ENCODE data around the gene UBTD2. TPM values are rescaled to one million over a fixed set of nuclear protein-coding genes. Genes with fewer than 3 reads are reported as not detected.

Gene UBTD2
- total RNA-seq, 4 donors from 2014 or later = 6.0 to 11.4 (median 9.8) TPM

DNA sequence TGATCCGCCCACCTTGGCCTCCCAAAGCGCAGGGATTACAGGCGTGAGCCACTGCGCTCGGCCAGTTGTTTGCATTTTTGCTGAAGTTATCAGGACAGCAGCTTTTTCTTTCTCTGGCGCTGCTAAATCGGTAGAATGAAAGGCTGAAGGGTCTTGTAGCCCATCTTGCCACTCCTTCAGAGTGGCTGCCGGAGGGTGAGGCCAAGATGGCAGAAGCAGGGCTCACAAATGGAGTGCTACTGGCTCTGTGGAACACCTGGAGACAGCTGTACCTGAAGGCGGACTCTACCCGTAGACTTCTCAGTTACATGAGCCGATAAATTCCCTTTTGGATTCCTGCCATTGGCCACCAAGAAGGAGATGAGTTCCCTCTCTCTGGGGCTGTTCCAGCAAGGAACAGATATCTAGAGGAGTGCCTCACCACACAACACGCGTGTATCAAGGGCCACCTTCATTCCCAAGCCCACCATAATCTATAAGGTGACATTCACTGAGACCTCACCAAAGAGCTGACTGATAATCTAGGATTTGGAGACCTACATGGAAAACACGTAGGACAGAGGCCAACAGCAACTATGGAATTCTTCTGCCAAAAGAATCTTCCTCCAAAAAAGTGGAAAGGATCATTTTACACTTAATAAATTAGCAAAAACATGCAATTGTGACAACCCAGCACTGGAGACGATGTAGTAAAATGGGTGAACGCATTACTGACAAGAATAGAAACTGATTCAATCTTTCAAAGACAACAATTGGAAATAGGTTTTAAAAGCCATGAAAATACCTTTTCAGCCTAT is 117.3 kb downstream of the UBTD2 start:
- no peak for DNase-seq
- Histone ChIP-seq H3K27me3 (no peaks in the 10 kb centered on the region), H3K9me3 (no peaks in the 10 kb centered on the region), H3K27ac (no peak overlapping the region), H3K36me3 (no peaks in the 10 kb centered on the region), H3K4me1 (peaks cover 44 to 68% of the 10 kb centered on the region in 2 donors), H3K4me3 (no peak overlapping the region)
- no peak for ATAC-seq
- in situ Hi-C loops (cut with MboI; ENCODE audit: low sequenced_read_pairs in 4 of 4) = no loop called here
- intact Hi-C loops (cut with DNase I; ENCODE audit: low total_unique reads) = no loop called here
- TF ChIP-seq CTCF (IDR thresholded peaks at IDR 0.05 in 4 of 5, conservative IDR thresholded peaks at IDR 0.05 in 1 of 5) (no peak), POLR2A (IDR thresholded peaks at IDR 0.05) (no peak)

GRCh38 chr5:172165465-172165864 is 118.1 kb downstream of the UBTD2 start:
- Histone ChIP-seq H3K4me3 (no peak overlapping the region), H3K36me3 (no peaks in the 10 kb centered on the region), H3K4me1 (peaks cover 44 to 61% of the 10 kb centered on the region in 2 donors), H3K27me3 (no peaks in the 10 kb centered on the region), H3K9me3 (no peaks in the 10 kb centered on the region), H3K27ac (no peak overlapping the region)
- in situ Hi-C loops (cut with MboI; ENCODE audit: low sequenced_read_pairs in 4 of 4) = no loop called here
- no peak for ATAC-seq
- DNase-seq = no peak
- no peak for TF ChIP-seq CTCF (IDR thresholded peaks at IDR 0.05 in 4 of 5, conservative IDR thresholded peaks at IDR 0.05 in 1 of 5)
- TF ChIP-seq POLR2A (IDR thresholded peaks at IDR 0.05) = no peak
- intact Hi-C loops (cut with DNase I; ENCODE audit: low total_unique reads) = no loop called here

GRCh38 chr5:172164769-172165212 is 118.8 kb downstream of the UBTD2 start:
- H3K4me1 ChIP-seq = peaks cover 40 to 54% of the 10 kb centered on the region in 2 donors
- DNase-seq (no peak), ATAC-seq (no peak)
- no peak overlapping the region for H3K27ac ChIP-seq
- no peak overlapping the region for H3K4me3 ChIP-seq
- in situ Hi-C loops (cut with MboI; ENCODE audit: low sequenced_read_pairs in 4 of 4) (no loop called here), intact Hi-C loops (cut with DNase I; ENCODE audit: low total_unique reads) (no loop called here)
- no peaks in the 10 kb centered on the region for H3K36me3 ChIP-seq
- no peaks in the 10 kb centered on the region for H3K27me3 ChIP-seq
- no peak for TF ChIP-seq CTCF (IDR thresholded peaks at IDR 0.05 in 4 of 5, conservative IDR thresholded peaks at IDR 0.05 in 1 of 5)
- TF ChIP-seq POLR2A (IDR thresholded peaks at IDR 0.05) = no peak
- H3K9me3 ChIP-seq = no peaks in the 10 kb centered on the region

- Histone ChIP-seq H3K4me1 (peaks cover 25 to 40% of the 10 kb centered on the region in 2 donors), H3K9me3 (no peaks in the 10 kb centered on the region), H3K27me3 (no peaks in the 10 kb centered on the region), H3K4me3 (no peak overlapping the region), H3K27ac (peak overlapping the region in 2 of 4 donors; percentile 15 to 63), H3K36me3 (no peaks in the 10 kb centered on the region)
- DNase-seq (peak in 1 of 2 donors; percentile 27), ATAC-seq (peak; percentile 46 to 53)
- intact Hi-C loops (cut with DNase I; ENCODE audit: low total_unique reads) (no loop called here), in situ Hi-C loops (cut with MboI; ENCODE audit: low sequenced_read_pairs in 4 of 4) (no loop called here)
- TF ChIP-seq CTCF (IDR thresholded peaks at IDR 0.05 in 4 of 5, conservative IDR thresholded peaks at IDR 0.05 in 1 of 5) (no peak), POLR2A (IDR thresholded peaks at IDR 0.05) (no peak)
Observed at GRCh38 chr5:172163346-172163745, 120.2 kb downstream of the UBTD2 start.

Data from gastrocnemius medialis (tissue), 4 donors.